ENCODE measurements around the gene ADD3. TPM values are rescaled to one million over a fixed set of nuclear protein-coding genes. Genes with fewer than 3 reads are reported as not detected.
A peak's percentile ranks its signal among the peaks of the same experiment; 100 is the strongest.

Gene ADD3, protein sequence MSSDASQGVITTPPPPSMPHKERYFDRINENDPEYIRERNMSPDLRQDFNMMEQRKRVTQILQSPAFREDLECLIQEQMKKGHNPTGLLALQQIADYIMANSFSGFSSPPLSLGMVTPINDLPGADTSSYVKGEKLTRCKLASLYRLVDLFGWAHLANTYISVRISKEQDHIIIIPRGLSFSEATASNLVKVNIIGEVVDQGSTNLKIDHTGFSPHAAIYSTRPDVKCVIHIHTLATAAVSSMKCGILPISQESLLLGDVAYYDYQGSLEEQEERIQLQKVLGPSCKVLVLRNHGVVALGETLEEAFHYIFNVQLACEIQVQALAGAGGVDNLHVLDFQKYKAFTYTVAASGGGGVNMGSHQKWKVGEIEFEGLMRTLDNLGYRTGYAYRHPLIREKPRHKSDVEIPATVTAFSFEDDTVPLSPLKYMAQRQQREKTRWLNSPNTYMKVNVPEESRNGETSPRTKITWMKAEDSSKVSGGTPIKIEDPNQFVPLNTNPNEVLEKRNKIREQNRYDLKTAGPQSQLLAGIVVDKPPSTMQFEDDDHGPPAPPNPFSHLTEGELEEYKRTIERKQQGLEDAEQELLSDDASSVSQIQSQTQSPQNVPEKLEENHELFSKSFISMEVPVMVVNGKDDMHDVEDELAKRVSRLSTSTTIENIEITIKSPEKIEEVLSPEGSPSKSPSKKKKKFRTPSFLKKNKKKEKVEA
- 457 and 546 TPM in 2 replicates for total RNA-seq (2014; rRNA removed; shearing (Covaris generic))

- peak; percentile 70 for DNase-seq (ENCODE audit: low spot score)
These were observed at the start of gene ADD3 for GRCh38 chr10:110007701-110008517. TSS of gene ADD3 (plus strand) at chr10:110007984. CDS start at chr10:110100654, 92,670 bp downstream.

DNA sequence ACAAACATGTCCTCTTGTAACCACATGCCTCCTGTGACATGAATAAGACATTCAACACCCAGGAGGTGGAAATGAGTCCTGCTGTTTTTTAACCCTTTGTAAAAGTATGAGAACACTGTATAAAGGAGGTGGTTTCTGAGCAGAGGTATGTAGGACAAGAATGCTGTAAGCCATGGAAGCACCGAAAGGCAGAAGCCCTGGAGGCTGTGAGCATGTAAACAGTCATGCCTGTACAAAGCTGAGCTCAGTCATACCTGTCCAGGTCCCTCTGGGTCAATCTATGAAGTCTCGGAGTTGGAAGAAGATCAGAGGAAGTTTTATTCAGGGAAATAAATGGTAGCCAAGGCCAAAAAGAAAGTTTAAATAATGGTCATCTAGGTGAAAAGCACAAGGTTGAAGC lies 49.7 kb upstream of the ADD3 start:
- no peak for DNase-seq (ENCODE audit: low spot score)

DNA sequence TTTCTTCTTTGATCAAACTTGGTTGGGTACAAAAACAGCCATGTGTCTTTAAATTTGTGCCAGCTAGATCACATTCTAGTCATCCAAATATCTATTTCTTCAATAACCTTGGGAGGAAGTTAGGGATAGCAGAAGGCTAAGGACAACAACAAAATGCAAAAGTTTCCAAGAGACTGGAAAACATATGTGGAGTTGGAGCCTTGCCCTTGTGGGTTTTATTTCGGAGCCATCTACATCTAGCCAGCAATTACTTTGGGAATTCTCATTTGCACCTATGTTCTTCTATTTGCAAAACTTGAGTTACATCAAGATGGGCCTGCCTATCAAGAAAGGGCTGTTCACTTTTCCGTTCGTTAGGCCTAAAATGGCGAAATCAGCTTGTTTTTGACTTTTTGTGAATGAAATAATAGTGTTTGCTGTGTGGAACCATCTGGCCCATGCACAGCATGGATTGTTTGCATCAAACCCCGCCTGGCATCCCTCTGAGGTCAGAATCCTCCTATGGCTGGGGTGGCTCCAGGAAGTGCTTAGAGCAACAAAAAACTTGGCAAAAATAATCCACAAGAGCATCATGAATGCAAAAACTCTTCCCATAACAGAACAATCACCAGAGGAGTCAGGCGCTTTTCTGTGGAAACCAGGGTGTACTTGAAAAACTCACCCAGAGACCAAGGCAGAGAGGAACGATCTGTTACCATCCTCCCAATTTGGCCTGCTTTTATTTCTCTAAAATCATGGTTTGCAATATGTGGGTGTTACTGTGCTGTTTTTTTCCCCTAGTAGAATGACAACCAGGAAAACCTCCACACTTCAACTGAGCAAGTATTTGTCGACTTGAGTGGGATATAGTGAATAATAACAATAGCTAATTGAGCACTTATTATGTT lies 48.3 kb upstream of the ADD3 start:
- DNase-seq (ENCODE audit: low spot score) = no peak

DNA sequence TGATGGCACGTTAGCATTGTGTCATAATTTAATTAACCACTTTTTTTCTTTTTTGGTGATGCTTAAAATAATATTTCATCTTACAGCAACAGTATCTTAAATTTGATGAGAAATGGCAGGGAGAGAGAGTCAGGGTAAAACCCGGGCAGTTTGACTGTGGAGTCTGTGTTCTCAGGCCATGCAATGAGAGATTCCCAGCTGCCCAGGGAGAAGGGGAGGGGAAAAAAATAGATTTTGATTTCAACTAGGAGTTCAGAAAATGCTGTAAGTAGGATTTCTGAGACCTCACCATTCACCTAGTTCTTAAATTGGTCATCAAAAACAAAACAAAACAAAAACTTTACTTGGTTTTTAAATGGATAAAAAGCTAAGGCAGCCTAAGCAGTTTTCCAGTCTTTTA lies 47.1 kb upstream of the ADD3 start:
- DNase-seq (ENCODE audit: low spot score) = no peak

- peak; percentile 47 for DNase-seq (ENCODE audit: low spot score)
These were observed 46.4 kb upstream of the ADD3 start for GRCh38 chr10:109961174-109962001.

GRCh38 chr10:109962247-109962646 lies 45.5 kb upstream of the ADD3 start:
- DNase-seq (ENCODE audit: low spot score) = no peak

GRCh38 chr10:109963439-109963838 lies 44.3 kb upstream of the ADD3 start:
- no peak for DNase-seq (ENCODE audit: low spot score)

DNA sequence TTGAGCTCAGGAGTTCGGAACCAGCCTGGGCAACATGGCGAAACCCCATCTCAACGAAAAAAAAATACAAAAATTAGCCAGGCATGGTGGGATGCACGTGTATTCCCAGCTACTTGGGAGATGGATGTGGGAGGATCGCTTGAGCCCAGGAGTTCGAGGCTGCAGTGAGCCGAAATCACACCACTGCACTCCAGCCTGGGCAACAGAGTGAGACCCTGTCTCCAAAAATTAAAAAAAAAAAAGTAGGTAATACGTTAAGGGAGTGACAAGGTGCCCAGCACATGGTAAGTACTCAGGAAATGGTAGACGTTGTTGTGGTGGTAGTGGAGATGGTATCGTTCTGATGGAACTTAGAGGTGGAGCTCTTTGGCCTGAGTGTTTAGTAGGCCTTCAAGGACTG lies 43.5 kb upstream of the ADD3 start:
- DNase-seq (ENCODE audit: low spot score) = no peak

GRCh38 chr10:109966961-109967738 lies 40.6 kb upstream of the ADD3 start:
- DNase-seq (ENCODE audit: low spot score) = peak; percentile 45

DNA sequence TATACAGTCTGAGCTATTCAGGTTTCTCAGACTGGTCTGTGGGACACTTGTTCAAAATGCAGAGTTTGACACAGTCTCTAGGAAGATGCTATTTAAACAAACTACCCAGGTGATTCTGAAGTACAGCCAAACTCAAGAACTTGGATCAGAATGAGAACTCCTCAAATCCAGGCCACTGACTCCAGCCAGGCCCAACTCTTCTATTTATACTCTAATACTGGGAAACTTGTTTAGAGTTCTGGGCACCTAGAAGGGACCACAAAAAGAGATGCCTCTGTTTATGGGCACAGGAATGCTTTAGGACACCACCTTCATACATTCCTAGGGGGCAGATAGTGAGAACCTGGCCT lies 40.1 kb upstream of the ADD3 start:
- no peak for DNase-seq (ENCODE audit: low spot score)

GRCh38 chr10:109968953-109969759 lies 38.6 kb upstream of the ADD3 start:
- DNase-seq (ENCODE audit: low spot score) = no peak

DNA sequence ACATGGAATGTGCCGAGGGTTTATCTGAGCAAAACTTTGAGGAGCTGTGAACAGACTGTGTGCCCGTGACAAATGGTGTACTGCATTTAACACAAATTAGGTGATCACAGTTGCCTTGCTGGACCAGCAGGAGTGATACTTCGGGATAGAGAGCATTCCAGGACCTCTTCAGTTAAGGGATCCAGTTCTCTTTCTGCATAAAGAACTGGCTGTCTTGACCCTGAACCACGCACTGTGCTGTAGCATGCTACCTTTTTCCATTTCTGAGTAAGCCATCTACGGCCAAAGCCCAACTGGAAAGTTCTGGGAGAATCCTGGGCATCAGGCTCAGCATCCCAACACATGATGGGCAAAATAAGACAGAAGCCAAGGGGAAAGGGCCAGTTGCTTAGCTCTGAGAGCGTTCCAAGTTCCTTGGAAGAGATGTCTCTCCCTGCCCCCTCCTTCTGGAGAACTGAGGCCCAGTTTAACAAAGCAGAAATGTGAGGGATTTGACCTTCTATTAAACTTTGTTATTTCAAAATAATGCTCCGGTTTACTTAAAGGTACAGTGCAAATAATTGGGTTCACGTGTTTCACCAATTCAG lies 37.9 kb upstream of the ADD3 start:
- DNase-seq (ENCODE audit: low spot score) = no peak

- no peak for DNase-seq (ENCODE audit: low spot score)
These were observed 36.1 kb upstream of the ADD3 start for GRCh38 chr10:109971634-109972033.

DNA sequence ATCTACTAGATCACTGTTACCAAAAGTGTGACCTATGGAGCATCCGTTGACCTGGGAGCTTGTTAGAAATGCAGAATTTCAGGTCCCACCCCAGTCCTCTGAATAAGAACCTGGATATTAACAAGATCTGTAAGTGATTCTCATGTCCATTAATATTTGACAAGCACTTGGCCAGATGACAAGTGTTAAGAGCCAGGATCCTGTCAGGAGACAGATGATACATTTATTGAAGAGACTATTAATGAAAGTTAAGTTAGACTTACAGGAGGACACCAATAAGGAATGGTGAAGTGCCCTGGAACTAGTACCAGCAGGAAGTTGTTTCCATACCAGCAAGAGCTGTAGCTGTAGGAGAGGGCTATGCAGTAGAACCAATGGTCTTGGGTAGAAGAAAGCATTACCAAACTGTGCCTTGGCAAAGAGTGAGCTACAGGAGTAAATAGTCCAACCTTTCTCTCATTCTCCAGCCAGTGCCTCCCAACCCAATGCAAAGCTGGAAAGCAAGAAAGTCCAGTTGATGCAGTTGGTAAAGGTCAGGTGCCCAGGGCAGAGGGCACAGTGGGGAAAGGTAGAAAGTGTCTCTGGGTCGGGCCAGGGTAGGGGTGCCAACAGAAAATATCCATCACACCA lies 35.3 kb upstream of the ADD3 start:
- DNase-seq (ENCODE audit: low spot score) = no peak

DNA sequence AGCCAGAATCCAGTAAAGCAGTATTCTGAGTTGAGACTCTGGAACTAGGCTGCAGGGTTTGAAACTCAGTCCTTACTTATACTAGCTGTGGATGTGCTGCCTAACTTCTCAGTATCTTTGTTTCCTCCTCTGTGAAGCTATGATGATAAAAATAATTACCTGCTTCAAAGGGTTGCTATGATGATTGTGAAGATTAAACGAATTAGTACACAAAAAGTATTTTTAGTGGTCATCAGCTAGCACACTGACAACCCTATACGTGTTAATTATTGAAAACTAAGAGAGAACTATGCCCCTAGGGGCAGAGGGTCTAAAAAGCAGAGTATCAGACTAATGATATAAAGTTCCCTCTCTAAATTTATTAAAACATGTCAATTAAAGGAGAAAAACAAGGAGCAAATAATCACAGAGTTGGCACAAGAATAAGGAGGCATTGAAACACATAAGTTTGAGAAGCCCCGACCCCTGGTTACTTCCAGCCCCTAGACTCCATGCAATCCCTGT lies 34.4 kb upstream of the ADD3 start:
- no peak for DNase-seq (ENCODE audit: low spot score)

DNA sequence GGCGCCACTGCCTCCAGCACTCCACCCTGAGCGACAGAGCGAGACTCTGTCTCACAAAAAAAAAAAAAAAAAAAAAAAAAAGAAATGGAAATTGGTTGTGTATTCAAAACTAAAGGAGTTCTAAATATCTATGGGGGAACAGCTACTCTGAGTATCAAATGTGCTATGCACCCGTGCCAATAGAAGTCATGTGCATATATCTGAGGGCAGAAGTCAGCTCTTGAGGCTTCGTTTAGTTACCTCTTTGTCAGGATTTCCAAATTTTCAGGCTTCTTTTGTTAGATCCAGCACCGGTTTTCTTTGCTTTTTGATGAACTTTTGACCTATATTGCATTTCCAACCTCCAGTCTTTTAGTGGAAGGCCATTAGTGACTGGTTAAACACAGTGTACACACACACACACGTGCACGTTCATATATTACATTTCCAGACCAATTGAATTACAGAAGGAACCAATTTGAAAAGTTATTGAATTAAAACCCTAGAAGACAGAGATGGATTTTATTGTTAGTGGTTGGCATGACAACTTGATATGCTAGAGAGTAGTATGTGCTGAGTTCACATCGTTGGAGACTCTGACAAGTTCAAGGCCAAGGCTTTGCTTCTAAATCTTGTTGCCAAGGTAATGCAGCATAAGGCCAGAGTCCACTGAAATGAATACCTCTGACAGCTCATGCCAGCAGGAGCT lies 33.1 kb upstream of the ADD3 start:
- DNase-seq (ENCODE audit: low spot score) = no peak

All from H4 (cell line).